NCI-H345 treated with DMSO at 0.1 percent for 48 hours (cell line): Measurements from ENCODE around the gene SIRT3.
"Not testable (repeated sequence)": the region's sequence is repeated elsewhere in the genome, so short reads cannot be mapped to it uniquely, and the experiment has no call there.

ENCODE experiments used
- DNase-seq: peaks from one replicate; lab custom pipeline; 2025; ENCODE audit not compliant: unreplicated experiment; lab: John Stamatoyannopoulos, UW

Gene SIRT3

DNA sequence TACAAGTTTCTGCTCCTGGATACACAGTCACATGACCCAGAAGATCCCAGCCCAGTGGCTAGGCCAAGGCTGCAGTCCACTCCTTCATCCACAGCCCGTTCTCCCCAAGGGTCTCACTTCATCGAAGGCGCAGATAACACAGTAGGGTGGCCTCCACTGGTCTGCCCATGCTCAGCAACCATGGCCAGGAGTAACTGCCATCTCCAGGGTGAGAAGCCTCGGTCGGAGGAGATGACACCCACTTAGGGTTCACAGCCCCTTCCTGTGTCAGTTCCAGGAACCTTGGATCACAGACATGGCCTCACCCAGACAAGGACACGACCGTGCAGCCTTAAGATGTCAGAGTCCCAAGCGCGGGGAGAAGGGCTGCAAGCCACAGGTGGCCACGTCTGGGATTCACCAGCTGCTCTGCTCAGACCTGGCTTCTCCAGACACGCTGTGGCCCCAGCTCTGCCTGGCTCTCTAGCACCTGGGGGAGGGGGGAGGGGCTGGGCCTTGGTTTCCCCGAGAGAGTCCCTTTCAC, 31.5 kb downstream of the SIRT3 start:
- no peak for DNase-seq

DNA sequence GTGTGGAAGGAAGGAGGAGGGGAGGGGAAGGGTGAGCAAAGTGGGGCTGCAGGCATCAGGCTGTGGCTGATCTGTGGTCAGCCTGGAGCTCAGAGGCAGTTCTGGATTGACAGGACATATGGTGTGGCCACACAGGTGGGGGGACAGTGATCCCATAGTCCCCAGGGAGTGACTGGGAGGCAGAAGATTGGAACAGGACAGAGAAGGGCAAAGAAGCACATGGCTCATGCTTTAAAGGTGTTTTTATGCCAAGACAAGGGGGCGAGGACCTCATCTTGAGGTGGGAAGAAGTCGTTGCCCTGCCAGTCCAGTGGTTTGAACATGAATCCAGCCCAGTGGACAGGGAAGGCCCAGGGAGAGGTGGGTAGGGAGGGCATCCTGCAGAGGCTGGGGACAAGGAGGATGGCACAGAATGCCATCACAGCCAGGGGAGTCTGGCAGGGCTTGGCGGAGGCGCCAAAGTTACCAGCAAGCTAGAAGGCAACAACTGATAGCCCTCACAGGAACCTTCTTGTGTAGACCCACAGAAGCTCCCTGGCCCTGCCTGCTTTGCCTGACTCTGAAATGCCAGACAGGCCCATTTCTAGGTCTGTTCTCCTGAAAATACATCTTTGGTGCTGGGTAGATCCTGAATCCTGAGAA, 32.1 kb downstream of the SIRT3 start:
- DNase-seq: no peak

DNA sequence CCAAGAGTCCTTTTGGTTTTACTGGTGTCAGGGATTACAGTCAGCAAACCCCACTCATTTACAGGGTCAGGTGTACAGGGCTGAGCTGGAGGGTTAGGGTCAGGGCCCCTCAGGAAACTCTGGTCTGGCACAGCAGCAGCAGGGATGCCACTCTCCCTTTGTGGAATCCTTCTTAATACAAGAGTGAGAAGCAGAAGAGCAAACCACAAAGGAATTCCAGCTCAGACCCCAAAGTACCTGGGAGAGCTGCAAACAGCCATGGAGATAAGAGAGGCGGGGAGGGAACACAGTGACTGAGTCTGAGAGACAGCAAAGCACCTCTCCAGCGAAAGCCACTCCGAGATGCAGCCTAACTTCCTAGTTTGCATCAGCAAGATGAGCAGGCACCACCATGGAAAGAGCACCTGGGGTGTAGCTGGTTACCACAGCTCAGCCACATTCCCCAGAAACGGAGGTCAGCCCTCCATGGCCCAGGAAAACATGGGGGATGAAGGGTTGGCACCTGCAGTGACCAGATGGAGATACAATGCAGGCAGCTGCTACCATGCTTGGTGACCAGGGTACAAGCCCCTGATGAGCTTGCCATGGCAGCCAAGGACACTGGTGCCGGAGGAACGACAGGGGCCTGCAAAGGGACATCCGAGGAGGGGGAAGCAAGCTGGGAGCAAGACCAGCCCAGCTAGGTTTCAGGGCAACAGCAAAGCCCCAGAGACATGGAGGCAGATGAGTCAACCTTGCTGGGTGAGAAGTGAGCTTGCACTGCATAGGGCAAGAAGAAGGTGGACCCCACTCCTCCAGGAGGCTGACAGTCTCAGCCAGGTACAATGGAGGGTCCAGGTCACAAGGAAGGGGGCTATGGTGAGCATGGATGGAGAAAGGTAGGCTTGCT, 32.8 kb downstream of the SIRT3 start:
- no peak for DNase-seq

DNA sequence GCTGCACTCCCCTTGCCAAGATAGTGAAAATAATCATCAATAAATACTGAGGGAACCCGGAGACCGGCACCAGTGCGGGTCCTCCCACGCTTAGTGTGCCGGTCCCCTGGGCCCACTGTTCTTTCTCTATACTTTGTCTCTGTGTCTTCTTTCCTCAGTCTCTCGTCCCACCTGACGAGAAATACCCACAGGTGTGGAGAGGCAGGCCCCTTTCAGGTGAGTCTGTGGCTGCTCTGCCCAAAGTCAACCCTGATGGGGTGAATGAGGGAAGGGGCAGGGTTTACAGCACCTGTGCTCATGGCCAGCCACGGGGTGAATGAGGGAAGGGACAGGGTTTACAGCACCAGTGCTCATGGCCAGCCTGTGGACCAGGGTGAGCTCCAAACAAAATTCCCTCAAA, 33.7 kb downstream of the SIRT3 start:
- no peak for DNase-seq

DNA sequence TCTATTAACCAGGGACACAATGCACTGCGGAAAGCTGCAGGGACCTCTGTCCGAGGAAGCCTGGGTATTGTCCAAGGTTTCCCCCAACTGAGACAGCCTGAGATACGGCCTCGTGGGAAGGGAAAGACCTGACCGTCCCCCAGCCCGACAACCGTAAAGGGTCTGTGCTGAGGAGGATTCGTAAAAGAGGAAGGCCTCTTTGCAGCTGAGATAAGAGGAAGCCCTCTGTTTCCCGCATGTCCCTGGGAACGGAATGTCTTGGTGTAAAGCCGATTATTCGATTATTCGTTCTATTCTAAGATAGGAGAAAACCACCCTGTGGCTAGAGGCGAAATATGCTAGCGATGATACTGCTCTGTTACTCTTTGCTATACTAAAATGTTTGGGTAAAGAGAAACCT, 34.2 kb downstream of the SIRT3 start:
- no peak for DNase-seq

DNA sequence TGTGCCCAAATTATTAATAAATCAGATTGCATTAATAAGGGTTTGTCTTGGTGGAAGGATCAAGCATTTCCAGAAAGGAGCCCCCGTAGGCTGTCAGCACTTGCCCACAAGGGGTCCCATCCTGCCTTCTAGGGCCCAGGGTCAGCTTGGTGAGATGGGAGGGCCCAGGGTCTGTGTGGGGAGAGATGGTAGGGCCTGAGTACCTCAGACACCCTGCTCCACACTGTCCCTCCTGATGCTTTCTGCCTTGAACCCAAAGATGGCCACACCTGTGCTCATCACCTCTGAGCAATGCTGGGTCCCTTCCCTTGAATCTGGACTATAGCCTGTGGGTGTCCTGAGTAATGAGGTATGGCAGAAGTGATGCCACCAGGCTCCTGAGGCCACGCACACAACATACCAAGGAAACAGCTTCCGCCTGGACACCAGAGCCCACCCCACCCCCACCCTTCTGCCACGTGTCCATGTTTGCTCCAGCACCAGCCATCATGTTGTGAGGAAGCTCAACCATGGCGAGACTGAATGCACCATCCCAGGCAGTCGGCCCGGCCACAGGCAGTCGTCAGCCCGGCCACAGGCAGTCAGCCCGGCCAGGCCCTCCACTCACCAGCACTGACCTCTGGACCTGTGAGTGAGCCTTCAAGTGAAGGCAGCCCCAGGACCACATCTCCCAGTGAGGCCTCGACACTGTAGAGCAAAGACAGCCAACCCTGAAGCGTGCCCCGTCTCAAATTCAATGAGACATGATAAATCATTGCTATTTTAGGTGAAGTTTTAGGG, 35.7 kb downstream of the SIRT3 start:
- no peak for DNase-seq

DNA sequence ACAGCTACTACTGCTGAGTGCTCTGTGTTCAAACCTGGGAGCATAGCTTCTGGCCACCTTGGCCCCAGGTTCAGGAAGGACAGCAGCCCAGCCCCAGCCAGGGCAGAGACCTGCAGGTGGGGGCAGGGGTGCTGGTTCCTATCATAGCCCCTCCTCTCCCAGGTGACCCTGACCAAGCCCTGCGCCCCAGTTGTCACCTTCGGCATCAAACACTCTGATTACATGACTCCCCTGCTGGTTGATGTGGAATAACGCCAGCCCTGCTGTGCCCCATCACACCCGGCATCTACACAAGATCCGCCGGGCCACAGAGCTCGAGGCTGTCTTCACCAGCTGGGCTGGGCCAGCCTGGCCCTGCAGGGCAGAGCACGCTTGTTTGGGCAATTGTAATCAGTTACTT, 36.4 kb downstream of the SIRT3 start:
- no peak for DNase-seq

DNA sequence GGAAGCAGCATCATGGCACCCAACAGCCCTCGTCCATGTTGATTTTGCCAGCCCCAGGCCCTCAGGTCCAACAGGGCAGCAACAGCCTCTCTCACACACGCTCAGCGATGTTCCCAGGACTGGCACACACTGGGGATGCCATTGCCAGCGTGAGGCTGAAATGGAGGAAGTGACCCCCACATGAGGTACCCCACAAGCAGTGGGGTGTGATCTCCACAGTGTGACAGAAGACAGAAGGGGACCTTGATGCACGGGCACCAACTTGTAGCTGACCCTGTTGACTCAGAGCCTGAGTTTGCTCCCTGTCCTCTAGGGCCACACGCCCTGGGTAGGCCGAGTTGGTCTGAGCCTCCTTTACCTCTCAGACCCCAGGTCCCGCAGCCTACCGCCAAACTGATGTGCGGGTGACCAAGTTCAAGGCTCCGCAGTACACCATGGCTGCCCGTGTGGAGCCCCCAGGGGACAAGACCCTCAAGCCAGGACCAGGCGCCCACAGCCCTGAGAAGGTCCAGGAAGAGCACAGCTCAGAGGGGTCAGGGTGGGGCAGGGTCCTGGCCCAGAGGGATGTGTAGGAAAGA, 37.0 kb downstream of the SIRT3 start:
- no peak for DNase-seq

DNA sequence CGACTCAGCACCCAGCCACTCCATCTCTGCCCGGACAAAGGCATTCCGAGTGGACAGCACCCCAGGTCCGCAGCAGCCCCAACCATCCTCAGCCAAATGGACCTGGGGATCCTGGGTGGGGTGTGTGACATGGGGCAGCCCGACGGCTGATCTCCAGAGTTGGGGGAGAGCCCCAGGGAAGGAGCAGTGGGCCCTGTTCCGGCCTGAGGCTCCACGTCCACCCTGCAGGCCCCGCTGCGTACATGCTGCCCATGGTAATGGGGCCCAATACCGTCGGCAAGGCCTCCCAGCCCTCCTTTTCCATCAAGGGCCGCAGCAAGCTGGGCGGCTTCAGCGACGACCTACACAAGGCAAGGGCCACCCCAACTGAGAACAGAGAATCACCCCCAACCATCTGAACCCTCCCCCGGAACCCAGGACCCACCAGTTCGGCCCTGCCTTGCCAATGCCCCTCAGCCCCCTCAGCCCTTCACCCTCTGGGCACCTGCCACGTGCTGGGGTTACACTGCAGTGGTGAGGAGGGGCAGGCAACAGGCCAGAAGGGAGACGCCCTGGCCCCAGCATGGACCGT, 37.8 kb downstream of the SIRT3 start:
- DNase-seq: no peak

DNA sequence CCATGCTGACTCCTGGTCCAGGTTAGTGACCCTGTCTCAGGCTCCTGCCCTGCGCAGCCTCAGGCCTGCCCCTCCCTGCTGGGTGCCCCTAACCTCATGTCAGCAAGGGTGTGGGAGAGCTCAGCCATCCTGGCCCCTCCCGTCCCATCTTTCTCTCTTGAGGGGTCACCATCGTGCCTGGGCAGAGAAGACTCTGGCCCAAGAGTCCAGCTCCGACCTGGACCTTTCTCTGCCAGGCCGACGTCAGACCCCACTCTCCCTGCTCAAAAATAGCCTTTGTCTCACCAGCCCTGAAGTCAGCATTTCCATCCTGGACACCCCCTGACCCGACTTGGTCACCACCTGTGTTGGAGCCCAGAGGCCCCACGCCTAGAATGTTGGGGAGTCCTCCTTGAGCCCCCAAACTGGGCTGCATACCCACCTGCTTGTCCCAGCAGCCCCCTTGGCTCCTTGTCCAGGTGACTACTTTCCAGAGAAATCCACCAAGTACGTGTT, 38.4 kb downstream of the SIRT3 start:
- no peak for DNase-seq

DNA sequence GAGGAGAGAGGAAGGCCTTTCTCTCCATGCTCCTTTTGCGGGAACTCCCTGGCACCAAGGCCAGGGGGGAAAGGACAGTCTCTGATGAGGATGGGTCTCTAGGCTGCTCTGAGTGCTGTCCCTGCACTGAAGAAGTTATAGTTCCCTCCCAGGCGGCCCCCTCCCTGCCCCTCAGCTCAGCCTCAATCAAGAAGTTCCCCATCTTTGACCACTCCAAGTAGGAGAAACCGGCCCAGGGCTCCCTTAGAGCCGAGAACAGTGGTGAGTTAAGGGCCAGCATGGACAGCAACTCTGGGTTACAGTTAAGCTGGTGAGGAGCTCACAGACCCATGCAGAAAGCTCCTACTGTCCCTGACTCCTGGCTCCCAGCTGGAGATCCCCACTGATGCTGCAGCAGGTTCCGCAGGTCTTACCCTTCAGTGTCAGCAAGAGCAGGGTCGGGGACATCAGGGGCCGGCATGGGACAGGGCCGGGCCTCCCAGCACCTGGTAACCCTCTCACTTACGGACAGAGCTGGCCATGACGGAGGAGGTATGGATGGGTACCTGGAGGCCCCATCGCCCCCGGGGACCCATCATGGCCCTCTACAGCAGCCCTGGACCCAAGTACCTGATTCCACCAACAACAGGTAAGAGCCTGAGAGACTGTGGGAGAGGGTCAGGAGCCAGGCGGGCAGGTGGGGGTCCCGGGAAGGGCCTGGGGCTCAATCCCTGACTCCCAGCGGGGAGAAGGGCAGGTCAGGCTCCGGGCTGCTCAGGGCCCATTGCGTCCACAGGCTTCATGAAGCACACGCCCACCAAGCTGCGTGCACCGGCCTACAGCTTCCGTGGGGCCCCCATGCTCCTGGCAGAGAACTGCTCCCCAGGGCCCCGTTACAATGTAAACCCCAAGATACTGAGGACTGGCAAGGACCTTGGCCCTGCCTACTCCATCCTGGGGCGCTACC, 39.1 kb downstream of the SIRT3 start:
- DNase-seq: no peak

DNA sequence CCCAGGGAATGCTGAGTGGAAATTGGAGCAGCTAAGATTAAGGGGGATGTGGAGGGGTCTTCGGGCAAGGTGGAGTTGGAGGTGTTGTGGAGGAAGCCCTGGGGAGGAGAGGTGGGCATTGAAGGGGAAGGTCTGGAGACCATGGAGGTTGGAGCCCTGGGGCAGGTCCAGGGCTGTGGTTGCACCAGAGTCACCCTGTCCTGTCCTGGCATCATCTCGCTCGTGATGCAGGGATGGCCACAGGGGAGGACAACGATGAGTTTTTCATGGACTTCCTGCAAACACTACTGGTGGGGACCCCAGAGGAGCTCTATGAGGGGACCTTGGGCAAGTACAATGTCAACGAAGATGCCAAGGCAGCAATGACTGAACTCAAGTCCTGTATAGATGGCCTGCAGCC, 42.7 kb downstream of the SIRT3 start:
- DNase-seq: not testable (repeated sequence)

DNA sequence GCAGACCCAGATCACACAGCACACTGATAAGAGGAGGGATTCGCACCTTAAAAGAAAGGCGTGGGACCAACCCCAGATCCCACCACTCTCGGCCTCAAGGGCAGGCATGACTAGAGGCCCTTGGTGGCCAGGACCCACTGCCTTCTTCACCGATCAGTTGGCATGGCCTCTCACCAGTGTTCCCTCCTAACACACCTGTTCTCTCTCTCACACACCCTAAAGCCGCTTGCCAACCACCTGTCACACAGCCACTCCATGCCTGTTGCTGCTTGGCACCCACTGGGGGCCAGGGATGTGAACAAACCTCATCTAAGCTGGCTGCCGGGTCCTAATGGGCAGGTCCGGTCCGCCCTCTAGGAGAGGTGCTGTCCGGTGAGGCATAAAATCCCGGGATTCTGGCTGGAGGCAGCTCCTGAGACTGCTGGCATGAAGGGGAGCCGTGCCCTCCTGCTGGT, 43.4 kb downstream of the SIRT3 start, which contains the start of gene SCGB1C1:
SCGB1C1 (plus strand) TSS at position 405 of the 455 bp plus-strand sequence; CDS start at position 427, 22 bp downstream.
- DNase-seq: not testable (repeated sequence)

DNA sequence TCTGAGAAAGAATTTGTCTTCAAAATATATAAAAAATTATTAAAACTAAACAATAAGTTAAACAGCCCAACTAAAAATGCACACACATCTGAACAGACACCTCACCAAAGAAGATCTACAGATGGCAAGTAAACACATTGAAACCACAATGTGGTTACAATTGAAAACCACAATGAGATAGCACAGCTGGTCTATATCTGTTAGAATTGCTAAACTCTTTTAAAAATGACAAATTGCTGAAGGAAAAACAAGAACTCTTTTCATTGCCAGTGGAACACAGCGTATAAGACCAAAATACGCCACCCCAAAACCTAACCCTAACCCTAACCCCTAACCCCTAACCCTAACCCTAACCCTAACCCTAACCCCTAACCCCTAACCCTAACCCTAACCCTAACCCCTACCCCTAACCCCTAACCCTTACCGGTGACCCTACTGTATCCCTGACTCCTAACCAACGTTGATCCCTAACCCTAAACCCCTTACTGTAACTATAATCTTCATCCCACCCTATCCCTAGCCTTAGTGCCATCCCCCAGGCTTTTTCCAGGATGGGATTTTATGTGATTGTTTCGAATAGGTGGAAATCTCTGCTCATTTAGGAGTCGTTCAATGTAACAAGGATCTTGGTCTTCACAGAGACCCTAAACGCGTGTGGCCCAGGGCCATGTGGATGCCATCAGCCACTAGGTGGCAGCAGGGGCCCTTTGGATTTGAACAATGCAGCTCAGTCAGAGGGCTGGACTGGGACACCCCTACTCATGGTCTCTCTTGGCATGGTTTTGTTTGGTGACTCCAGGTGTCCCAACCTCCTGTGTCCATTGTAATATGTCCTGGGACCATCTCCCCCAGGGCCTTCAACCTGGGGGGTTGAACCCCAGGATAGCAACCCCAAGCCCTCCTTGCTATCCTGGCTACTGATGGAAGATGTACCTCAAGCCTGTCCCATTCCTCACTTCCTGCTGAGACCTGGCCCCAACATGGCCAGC, 44.4 kb downstream of the SIRT3 start:
- DNase-seq: not testable (repeated sequence)

DNA sequence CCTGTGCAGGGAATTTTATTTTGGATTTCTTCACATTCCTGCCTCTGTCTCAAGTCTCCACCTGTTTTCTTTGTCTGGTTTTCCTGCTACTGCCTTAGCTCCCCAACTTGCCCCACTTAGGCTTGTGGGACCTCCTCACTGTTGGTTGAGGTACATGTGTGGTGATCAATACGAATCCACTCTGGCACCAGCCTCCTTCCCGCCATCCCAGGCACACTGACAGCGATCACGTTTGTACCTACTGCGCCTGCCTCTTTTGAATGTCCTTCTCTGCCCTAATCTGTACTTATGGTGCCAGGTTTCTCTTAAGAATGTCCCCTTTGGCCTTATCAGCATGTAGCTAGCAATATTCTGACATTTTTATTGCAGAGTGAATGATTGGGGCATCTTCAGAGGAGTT, 45.6 kb downstream of the SIRT3 start:
- not testable (repeated sequence) for DNase-seq

DNA sequence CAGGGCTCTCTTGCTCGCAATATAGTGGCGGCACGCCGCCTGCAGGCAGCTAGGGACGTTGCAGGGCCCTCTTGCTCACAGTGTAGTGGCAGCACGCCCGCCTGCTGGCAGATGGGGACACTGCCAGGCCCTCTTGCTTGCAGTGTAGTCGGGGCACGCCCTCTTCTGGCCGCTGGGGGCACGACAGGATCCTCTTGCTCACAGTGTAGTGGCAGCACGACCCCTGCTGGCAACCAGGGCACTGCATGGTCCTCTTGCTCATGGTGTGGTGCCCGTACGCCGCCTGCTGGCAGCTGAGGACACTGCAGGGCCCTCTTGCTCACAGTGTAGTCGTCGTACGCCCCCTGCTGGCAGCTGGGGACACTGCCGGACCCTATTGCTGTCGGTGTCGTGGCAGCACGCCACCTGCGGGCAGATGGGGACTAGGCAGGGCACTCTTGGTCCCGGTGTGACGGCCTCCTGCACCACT, 46.3 kb downstream of the SIRT3 start:
- not testable (repeated sequence) for DNase-seq

DNA sequence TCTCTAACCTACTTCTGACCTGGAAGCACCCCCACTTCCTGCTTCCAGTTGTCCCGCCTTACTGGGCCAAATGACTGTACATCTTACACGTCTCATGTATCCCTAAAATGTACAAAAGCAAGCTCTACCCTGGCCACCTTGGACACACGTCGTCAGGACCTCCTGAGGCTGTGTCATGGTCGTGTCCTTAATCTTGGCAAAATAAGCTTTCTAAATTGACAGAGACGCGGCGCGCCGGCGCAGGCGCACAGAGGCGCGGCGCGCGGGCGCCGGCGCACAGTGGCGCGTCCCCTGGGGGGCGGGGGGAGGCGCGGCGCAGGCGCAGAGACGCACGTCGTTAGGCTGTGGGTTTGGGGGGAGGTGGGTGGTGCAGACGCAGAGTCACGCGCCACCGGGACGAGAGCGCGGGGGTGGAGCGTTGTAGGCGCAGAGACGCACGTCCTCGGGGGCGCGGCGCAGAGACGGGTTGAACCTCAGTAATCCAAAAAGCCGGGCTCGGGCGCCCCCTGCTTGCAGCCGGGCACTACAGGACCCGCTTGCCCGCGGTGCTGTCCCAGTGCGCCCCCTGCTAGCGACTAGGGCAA, 46.9 kb downstream of the SIRT3 start:
- not testable (repeated sequence) for DNase-seq
